ELF-1 (cell line): Measurements from ENCODE around the gene PMS1.
"Not testable (repeated sequence)": the region's sequence is repeated elsewhere in the genome, so short reads cannot be mapped to it uniquely, and the experiment has no call there.

Experiments used
- DNase-seq: peaks from one replicate; pipeline ENCODE4 v3.0.0-alpha.2; 2016; ENCODE audit warnings: low read depth, low spot score

The PMS1 gene

GRCh38 chr2:189818249-189819038 is 34.2 kb downstream of the PMS1 start:
- DNase-seq = no peak

DNA sequence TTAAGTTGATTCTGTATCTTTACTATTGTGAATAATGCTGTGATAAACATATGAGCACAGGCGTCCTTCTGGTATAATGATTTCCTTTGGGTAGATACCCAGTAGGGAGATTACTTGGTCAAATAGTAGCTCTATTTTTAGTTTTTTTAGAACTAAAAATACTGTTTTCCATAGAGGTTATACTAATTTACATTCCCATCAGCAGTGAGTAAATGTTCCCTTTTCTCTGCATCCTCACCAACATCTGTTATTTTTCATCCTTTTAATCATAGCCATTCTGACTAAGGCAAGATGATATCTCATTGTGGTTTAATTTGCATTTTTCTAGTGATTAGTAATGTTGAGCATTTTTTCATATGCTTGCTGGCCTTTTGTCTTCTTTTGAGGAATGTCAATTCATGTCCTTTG is 35.1 kb downstream of the PMS1 start:
- DNase-seq = no peak

- no peak for DNase-seq
These were observed 37.9 kb downstream of the PMS1 start for GRCh38 chr2:189821953-189822748.

GRCh38 chr2:189824694-189825396 is 40.6 kb downstream of the PMS1 start:
- DNase-seq = no peak

GRCh38 chr2:189826039-189826438 is 41.8 kb downstream of the PMS1 start:
- no peak for DNase-seq

- no peak for DNase-seq
These were observed 45.0 kb downstream of the PMS1 start for GRCh38 chr2:189829102-189829833.

GRCh38 chr2:189830510-189830909 is 46.3 kb downstream of the PMS1 start:
- no peak for DNase-seq

GRCh38 chr2:189834059-189834458 is 49.8 kb downstream of the PMS1 start:
- DNase-seq = no peak

GRCh38 chr2:189834642-189835041 is 50.4 kb downstream of the PMS1 start:
- DNase-seq = not testable (repeated sequence)

DNA sequence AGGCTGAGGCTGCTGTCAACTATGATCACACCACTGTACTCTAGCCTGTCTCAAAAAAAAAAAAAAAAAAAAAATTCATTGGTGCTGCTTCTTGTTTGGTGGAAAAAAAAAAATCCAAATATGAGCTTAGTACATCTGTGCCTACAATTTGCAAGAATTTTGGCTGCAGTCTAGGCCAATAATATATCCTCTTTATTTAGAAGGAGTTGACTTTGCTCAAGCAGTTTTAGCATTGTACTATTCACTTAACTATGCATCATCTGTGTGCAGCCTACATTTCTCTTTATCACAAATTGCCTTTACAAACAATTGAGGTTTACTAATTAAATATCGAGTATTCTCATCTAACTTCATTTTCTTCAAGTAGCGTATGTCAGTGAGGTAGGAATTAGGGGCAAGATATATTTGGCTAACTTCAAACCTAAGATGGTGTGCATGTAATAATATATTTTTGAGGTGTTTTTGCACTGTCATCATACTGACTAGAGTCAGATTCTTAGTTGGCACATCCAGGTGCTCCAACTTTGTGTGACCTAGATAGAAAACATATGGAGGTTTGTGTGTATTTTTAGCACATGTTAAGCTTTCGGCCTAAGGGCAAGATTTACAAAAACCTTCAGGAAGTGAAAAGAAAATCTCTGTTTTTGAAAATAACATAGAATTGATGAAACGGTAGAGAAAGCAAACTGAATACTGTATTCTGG is 51.8 kb downstream of the PMS1 start:
- no peak for DNase-seq

GRCh38 chr2:189836644-189837043 is 52.4 kb downstream of the PMS1 start:
- no peak for DNase-seq

DNA sequence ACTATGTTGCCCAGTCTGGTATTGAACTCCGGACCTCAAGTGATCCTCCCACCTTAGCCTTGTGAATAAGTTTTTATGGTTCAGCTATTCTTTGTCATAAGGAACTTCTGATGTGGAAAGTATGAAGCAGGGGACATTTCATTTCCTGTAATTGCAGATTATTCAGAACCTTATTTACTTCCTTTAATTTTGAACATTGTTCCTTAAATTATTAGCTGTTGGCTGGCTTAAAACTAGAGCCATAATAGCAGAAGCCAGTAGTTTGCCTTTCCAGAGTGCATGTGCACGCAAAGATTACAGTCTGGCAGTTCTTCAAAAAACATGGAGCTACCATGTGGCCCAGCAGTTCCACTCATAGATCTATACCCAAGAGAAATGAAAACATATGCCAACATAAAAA is 53.1 kb downstream of the PMS1 start:
- DNase-seq = no peak

GRCh38 chr2:189841019-189841418 is 56.8 kb downstream of the PMS1 start:
- no peak for DNase-seq

- DNase-seq = no peak
These were observed 64.0 kb downstream of the PMS1 start for GRCh38 chr2:189848276-189848675.

DNA sequence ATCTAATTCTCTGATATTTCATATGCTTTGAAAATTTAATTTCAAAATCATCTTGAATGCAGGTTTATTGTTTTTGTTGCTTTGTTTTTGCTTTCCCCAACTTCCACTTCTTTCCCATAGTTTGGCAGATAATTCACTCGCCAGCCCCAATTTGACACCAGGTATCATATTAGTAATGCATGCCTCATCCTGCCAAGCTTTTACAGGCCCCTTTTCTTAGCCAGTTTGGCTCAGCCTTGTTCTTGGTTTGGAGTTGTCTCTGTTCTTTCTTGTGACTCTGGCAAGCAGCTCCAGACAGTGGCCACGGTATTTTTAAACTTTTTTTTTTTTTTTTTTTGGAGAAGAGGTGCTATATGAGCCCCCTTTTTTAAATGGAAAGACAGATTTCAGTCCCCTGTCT is 65.3 kb downstream of the PMS1 start:
- DNase-seq = no peak

- DNase-seq = no peak
These were observed 67.0 kb downstream of the PMS1 start for GRCh38 chr2:189851174-189851826.

DNA sequence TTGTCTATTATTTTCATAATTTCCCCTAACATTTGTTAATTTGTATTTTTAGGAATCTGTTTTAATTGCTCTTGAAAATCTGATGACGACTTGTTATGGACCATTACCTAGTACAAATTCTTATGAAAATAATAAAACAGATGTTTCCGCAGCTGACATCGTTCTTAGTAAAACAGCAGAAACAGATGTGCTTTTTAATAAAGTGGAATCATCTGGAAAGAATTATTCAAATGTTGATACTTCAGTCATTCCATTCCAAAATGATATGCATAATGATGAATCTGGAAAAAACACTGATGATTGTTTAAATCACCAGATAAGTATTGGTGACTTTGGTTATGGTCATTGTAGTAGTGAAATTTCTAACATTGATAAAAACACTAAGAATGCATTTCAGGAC is 69.9 kb downstream of the PMS1 start:
- DNase-seq = no peak

DNA sequence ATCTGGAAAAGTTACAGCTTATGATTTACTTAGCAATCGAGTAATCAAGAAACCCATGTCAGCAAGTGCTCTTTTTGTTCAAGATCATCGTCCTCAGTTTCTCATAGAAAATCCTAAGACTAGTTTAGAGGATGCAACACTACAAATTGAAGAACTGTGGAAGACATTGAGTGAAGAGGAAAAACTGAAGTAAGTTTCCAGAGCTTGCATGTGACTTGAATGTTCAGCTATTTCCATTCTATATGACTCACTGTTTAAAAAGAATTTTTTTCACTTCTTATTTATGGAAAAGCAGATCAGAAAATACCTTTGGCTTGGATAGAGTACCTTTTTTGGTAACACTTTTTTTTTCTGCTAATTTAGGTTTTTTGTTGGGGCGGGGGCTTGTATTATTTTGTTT is 70.7 kb downstream of the PMS1 start:
- DNase-seq = no peak

DNA sequence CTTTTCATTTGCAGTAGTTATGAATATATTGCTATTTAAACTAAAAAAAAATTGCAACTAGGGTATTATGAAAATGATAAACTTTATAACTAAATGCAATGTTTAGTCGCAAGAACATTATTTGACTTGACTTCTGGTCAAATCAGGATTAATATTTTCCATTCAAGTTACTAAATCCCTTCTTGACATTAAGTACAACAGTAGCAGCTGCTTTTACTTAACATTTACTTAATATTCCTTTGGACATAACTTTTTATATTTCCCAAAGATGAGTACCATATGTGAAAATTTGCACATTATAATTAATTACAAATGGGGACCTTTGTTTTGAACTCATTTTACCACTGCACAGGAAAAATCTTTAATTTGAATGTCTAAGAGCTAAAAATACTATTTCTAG is 74.0 kb downstream of the PMS1 start:
- no peak for DNase-seq

DNA sequence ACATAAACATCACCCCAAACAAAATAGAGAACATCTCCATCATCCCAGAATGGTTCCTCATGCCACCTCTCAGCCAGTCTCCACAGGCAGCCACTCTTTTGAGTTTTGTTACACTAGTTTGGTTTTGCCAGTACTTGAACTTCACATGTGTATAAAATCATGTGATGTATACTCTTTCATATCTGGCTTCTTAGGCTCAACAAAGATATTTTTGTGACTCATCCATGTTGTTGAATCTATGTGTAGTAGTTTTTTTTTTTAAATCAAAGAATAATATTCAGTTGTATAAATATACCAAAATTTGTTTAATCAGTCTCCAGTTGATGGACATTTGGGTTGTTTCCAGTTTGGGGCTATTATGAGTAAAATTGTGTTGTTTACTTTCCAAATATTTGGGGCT is 75.9 kb downstream of the PMS1 start:
- DNase-seq = no peak

GRCh38 chr2:189862751-189863150 is 78.5 kb downstream of the PMS1 start:
- no peak for DNase-seq
